GM12875 (cell line): ENCODE measurements around the gene PRDM2.
A peak's percentile ranks its signal among the peaks of the same experiment; 100 is the strongest.
"Not testable (repeated sequence)": the region's sequence is repeated elsewhere in the genome, so short reads cannot be mapped to it uniquely, and the experiment has no call there.

Experiments
- H3K4me3 ChIP-seq: one replicate; pipeline ENCODE4 v1.5.1; 2011; ENCODE audit warnings: low read depth, low read length, control low read depth
- CTCF ChIP-seq: IDR thresholded peaks from 2 replicates; pipeline ENCODE4 v1.5.1; 2011; ENCODE audit warnings: low read depth, mild to moderate bottlenecking, control low read depth, inconsistent platforms, low read length, moderate library complexity, borderline replicate concordance; ENCODE audit not compliant: insufficient read depth

The PRDM2 gene

GRCh38 chr1:13681921-13682320 lies 18.1 kb upstream of the PRDM2 start:
- TF ChIP-seq CTCF: no peak

GRCh38 chr1:13682444-13682843 lies 17.5 kb upstream of the PRDM2 start:
- no peak overlapping the region for H3K4me3 ChIP-seq

More at GRCh38 chr1:13681921-13682320, 18.1 kb upstream of the PRDM2 start:
- no peak overlapping the region for H3K4me3 ChIP-seq

GRCh38 chr1:13683206-13683605 lies 16.8 kb upstream of the PRDM2 start:
- no peak for TF ChIP-seq CTCF
- H3K4me3 ChIP-seq: no peak overlapping the region

More at GRCh38 chr1:13682444-13682843, 17.5 kb upstream of the PRDM2 start:
- no peak for TF ChIP-seq CTCF

GRCh38 chr1:13687151-13687715 lies 12.8 kb upstream of the PRDM2 start:
- H3K4me3 ChIP-seq: no peak overlapping the region
- no peak for TF ChIP-seq CTCF

- H3K4me3 ChIP-seq: not testable (repeated sequence)
Measured at GRCh38 chr1:13693094-13693493, 6.9 kb upstream of the PRDM2 start.

- H3K4me3 ChIP-seq: no peak overlapping the region
- no peak for TF ChIP-seq CTCF
Measured at GRCh38 chr1:13694886-13695684, 4.9 kb upstream of the PRDM2 start.

- no peak overlapping the region for H3K4me3 ChIP-seq
- peak; percentile 10; the same call in 1 of the 2 replicates for TF ChIP-seq CTCF
Measured at GRCh38 chr1:13697738-13698137, 2.2 kb upstream of the PRDM2 start.
